H1 (cell line): Measurements from ENCODE around the gene SEC14L5. TPM values are rescaled to one million over a fixed set of nuclear protein-coding genes. Genes with fewer than 3 reads are reported as not detected.

ENCODE experiments used
- CTCF ChIA-PET: fragments of 300-600 bp; sonication (Branson Sonifier 250); formaldehyde crosslinking; loops from one replicate; lab custom pipeline; 2021; ENCODE audit not compliant: partially characterized antibody; lab: Charles Lee
- POLR2A ChIA-PET: fragments of 300-600 bp; sonication (Branson Sonifier 250); formaldehyde crosslinking; loops from one replicate; lab custom pipeline; 2021; ENCODE audit warnings: inconsistent platforms; ENCODE audit not compliant: partially characterized antibody; lab: Charles Lee
- DNase-seq, 2 experiments: peaks; one replicate each; pipeline versions ENCODE4 v3.0.0 to v3.0.0-alpha.2; 2010 to 2022; ENCODE audit warnings: low spot score in 2 of 2, low read depth in 1 of 2, mixed read lengths in 1 of 2
- FAIRE-seq: peaks from 2 replicates; lab custom pipeline; 2011; peaks lifted over from hg19 to GRCh38; lab: Jason Lieb, UNC
- H2AFZ ChIP-seq: 2 replicates; pipeline ENCODE4 v1.8.1; 2012; ENCODE audit warnings: low read length, inconsistent platforms
- H2AK5ac ChIP-seq: 2 replicates; pipeline ENCODE4 v1.6.1; 2013; ENCODE audit warnings: low read depth, low read length
- H2BK120ac ChIP-seq: replicated peaks from 2 replicates; pipeline ENCODE3; 2013; ENCODE audit warnings: low read depth, low read length, inconsistent platforms
- H2BK12ac ChIP-seq: 2 replicates; pipeline ENCODE4 v1.6.1; 2013; ENCODE audit warnings: low read depth, low read length
- H2BK15ac ChIP-seq: 2 replicates; pipeline ENCODE4 v1.6.1; 2013; ENCODE audit warnings: low read length
- H2BK20ac ChIP-seq: 2 replicates; pipeline ENCODE4 v1.6.1; 2013; ENCODE audit warnings: low read length
- H2BK5ac ChIP-seq: 2 replicates; pipeline ENCODE4 v1.6.1; 2013; ENCODE audit warnings: low read depth, low read length
- H3K14ac ChIP-seq: 2 replicates; pipeline ENCODE4 v1.6.1; 2013; ENCODE audit warnings: inconsistent platforms; ENCODE audit not compliant: insufficient read length
- H3K18ac ChIP-seq: 2 replicates; pipeline ENCODE4 v1.6.1; 2013; ENCODE audit warnings: low read length; ENCODE audit errors: extremely low read depth
- H3K23ac ChIP-seq: 2 replicates; pipeline ENCODE4 v1.6.1; 2013; ENCODE audit warnings: inconsistent platforms; ENCODE audit not compliant: insufficient read length
- H3K23me2 ChIP-seq: 2 replicates; pipeline ENCODE4 v1.6.1; 2013; ENCODE audit warnings: low read depth, low read length
- H3K27ac ChIP-seq: 2 replicates; pipeline ENCODE4 v1.6.1; 2011; ENCODE audit warnings: low read depth, low read length, inconsistent platforms
- H3K27me3 ChIP-seq, 4 experiments: replicated peaks in 1 of 4; 1 replicate in 1 of 4; 2 replicates in 3 of 4; pipeline versions ENCODE4 v1.6.1 to v1.8.1; 2011 to 2013; ENCODE audit warnings: low read length in 3 of 4, mild to moderate bottlenecking in 3 of 4, inconsistent platforms in 2 of 4, mixed read lengths in 2 of 4, moderate library complexity in 1 of 4; ENCODE audit not compliant: control insufficient read depth in 3 of 4, insufficient read depth in 3 of 4; ENCODE audit errors: extremely low read depth in 1 of 4
- H3K36me3 ChIP-seq, 4 experiments: 2 replicates each; pipeline versions ENCODE4 v1.6.1 to v1.8.1; 2011 to 2013; ENCODE audit warnings: mild to moderate bottlenecking in 4 of 4, low read length in 3 of 4, moderate library complexity in 2 of 4, control low read depth in 1 of 4, inconsistent platforms in 1 of 4; ENCODE audit not compliant: insufficient read depth in 4 of 4, control insufficient read depth in 2 of 4
- H3K4ac ChIP-seq: replicated peaks from 2 replicates; pipeline ENCODE3; 2013; ENCODE audit warnings: low read length, low read depth, mixed read lengths, inconsistent platforms; ENCODE audit not compliant: insufficient read length
- H3K4me1 ChIP-seq, 4 experiments: replicated peaks in 1 of 4; 1 replicate in 1 of 4; 2 replicates in 3 of 4; pipeline versions ENCODE4 v1.6.1 to v1.8.1; 2011 to 2013; ENCODE audit warnings: low read length in 3 of 4, inconsistent platforms in 2 of 4, mixed read lengths in 1 of 4; ENCODE audit not compliant: insufficient read depth in 4 of 4, control insufficient read depth in 3 of 4
- H3K4me2 ChIP-seq, 2 experiments: 2 replicates each; pipeline versions ENCODE4 v1.6.1 to v1.8.1; 2011 to 2013; ENCODE audit warnings: low read depth in 2 of 2, low read length in 2 of 2, control low read depth in 1 of 2, inconsistent platforms in 1 of 2, mild to moderate bottlenecking in 1 of 2; ENCODE audit not compliant: insufficient read depth in 1 of 2
- H3K4me3 ChIP-seq, 4 experiments: fragments of 200-600, 300-600 bp in 1 of 4; sonication (generic), shearing (Covaris generic), sonication (Bioruptor Twin) in 1 of 4; 2 replicates each; pipeline versions ENCODE4 v1.5.1 to v1.8.1; 2011 to 2016; ENCODE audit warnings: low read length in 4 of 4, low read depth in 3 of 4, control low read depth in 2 of 4, inconsistent platforms in 2 of 4, mild to moderate bottlenecking in 2 of 4, mixed read lengths in 1 of 4, moderate library complexity in 1 of 4; ENCODE audit not compliant: insufficient read depth in 2 of 4; ENCODE audit errors: extremely low read depth in 1 of 4
- H3K56ac ChIP-seq: replicated peaks from 2 replicates; pipeline ENCODE3; 2013; ENCODE audit warnings: low read depth, mild to moderate bottlenecking, mixed read lengths, low read length, inconsistent platforms; ENCODE audit not compliant: insufficient read length
- H3K79me1 ChIP-seq: 2 replicates; pipeline ENCODE4 v1.6.1; 2013; ENCODE audit warnings: low read depth, low read length, control low read depth
- H3K79me2 ChIP-seq, 2 experiments: 2 replicates each; pipeline versions ENCODE4 v1.6.1 to v1.8.1; 2012 to 2013; ENCODE audit warnings: low read length in 2 of 2, mild to moderate bottlenecking in 2 of 2, inconsistent platforms in 1 of 2; ENCODE audit not compliant: insufficient read depth in 2 of 2, control insufficient read depth in 1 of 2
- H3K9ac ChIP-seq, 4 experiments: replicated peaks in 1 of 4; 1 replicate in 1 of 4; 2 replicates in 3 of 4; pipeline versions ENCODE4 v1.6.1 to v1.8.1; 2011 to 2013; ENCODE audit warnings: low read depth in 3 of 4, low read length in 3 of 4, control low read depth in 2 of 4, mild to moderate bottlenecking in 2 of 4, moderate library complexity in 2 of 4, inconsistent platforms in 1 of 4; ENCODE audit errors: extremely low read depth in 1 of 4
- H3K9me3 ChIP-seq, 2 experiments: 2 replicates each; pipeline versions ENCODE4 v1.6.1 to v1.8.1; 2012 to 2013; ENCODE audit warnings: mild to moderate bottlenecking in 2 of 2, moderate library complexity in 2 of 2, control low read depth in 1 of 2, inconsistent platforms in 1 of 2, low read depth in 1 of 2, low read length in 1 of 2, mixed read lengths in 1 of 2; ENCODE audit not compliant: insufficient read depth in 2 of 2
- H4K20me1 ChIP-seq, 2 experiments: replicated peaks in 1 of 2; 2 replicates each; pipeline versions ENCODE3 to v1.8.1; 2011 to 2013; ENCODE audit warnings: inconsistent platforms in 2 of 2, low read length in 2 of 2, mild to moderate bottlenecking in 1 of 2; ENCODE audit not compliant: insufficient read depth in 2 of 2, control insufficient read depth in 1 of 2
- H4K5ac ChIP-seq: 2 replicates; pipeline ENCODE4 v1.6.1; 2013; ENCODE audit warnings: low read length, low read depth, mixed read lengths, inconsistent platforms; ENCODE audit not compliant: insufficient read length
- H4K8ac ChIP-seq: 2 replicates; pipeline ENCODE4 v1.8.0; 2013; ENCODE audit warnings: mild to moderate bottlenecking, moderate library complexity, low read length, inconsistent platforms; ENCODE audit not compliant: insufficient read depth; ENCODE audit errors: extremely low read depth
- H4K91ac ChIP-seq: replicated peaks from 2 replicates; pipeline ENCODE3; 2013; ENCODE audit warnings: low read length, mixed read lengths, inconsistent platforms; ENCODE audit not compliant: insufficient read length
- KDM4A ChIP-seq: IDR thresholded peaks from one replicate; pipeline ENCODE4 v1.7.1; 2012; ENCODE audit warnings: low read depth, mild to moderate bottlenecking, moderate library complexity, low read length, inconsistent platforms; ENCODE audit not compliant: severe bottlenecking
- WGBS, 2 experiments: shearing (Covaris generic) in 1 of 2; methylation state at CpG; one replicate each; pipeline versions ENCODE4 v1.1.6 to v1.1.7; 2013 to 2015; ENCODE audit warnings: low lambda C conversion rate in 2 of 2, mixed read lengths in 2 of 2, inconsistent platforms in 1 of 2, low coverage in 1 of 2, missing lambda C conversion rate in 1 of 2; ENCODE audit not compliant: insufficient replicate concordance in 2 of 2, insufficient coverage in 1 of 2, insufficient read length in 1 of 2; ENCODE audit errors: extremely low coverage in 1 of 2, missing lambda C conversion rate in 1 of 2; 5-methylcytosine and 5-hydroxymethylcytosine counted together
- polyA plus RNA-seq, 7 experiments: library from polyadenylated mRNA; depleted of rRNA in 3 of 7; stranded (reverse) in 5 of 7; unstranded in 2 of 7; fragments of >200 nt in 5 of 7; fragments of 200-250 nt in 2 of 7; gene quantifications; 1 replicate in 5 of 7; 2 replicates in 1 of 7; 4 replicates in 1 of 7; pipeline versions ENCODE4 v1.2.1 to v1.2.3, GENCODE V29; 2011 to 2013; ENCODE audit warnings: missing spikeins in 2 of 7, mixed read lengths in 2 of 7
- total RNA-seq: library from RNA; stranded (reverse); fragmentation: NEBNext Ultra II Directional; extraction: Animal tissue kit (Norgen Biotek cat#: 25700); gene quantifications from 2 replicates; pipeline ENCODE4 v1.2.1, GENCODE V29; 2021
- TF ChIP-seq, protein P1 (sequence below): IDR thresholded peaks from 2 replicates; pipeline ENCODE4 v1.6.1; 2011; ENCODE audit warnings: low read length, improper control_type of control experiment

Gene SEC14L5
- total and polyA plus RNA-seq, 2 of the 8 experiments (the other 6 are each of a cell fraction or from before 2014, with no cell fraction given): 1.9 to 3.0 TPM

DNA sequence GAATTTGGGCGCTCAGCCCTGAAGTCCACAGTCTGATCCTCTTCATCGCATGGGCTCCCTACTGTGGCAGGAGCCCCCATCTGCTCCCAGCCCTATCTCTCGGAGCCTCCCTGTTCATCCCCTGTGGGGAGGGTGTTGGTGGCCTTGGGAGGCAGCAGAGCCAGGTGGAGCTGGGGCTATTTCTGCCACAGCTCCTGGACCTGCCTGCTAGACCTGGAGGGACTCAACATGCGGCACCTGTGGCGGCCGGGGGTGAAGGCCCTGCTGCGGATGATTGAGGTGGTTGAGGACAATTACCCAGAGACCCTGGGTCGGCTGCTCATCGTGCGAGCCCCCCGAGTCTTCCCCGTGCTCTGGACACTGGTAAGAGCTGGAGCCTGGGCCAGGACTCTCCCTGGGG lies 45.1 kb downstream of the SEC14L5 start:
- H4K20me1 ChIP-seq: no peaks in the 10 kb centered on the region
- H2BK120ac ChIP-seq: no peak overlapping the region
- WGBS, 2 experiments: 86% methylated on average over 12 of the region's 12 CpGs; no CpG with 5 or more reads in 1 of the 2 experiments
- no peak overlapping the region for H4K8ac ChIP-seq
- H3K23ac ChIP-seq: no peak overlapping the region
- no peaks in the 10 kb centered on the region for H3K36me3 ChIP-seq
- H2AK5ac ChIP-seq: no peak overlapping the region
- POLR2A ChIA-PET: interaction anchor here (0.8 to 1.0 kb wide), 2 partner anchors 18 to 47 kb away, joined by 3 read pairs; no protein-coding TSS in a partner anchor
- no peaks in the 10 kb centered on the region for H3K9me3 ChIP-seq
- H4K91ac ChIP-seq: no peak overlapping the region
- no peak overlapping the region for H3K14ac ChIP-seq
- H2BK5ac ChIP-seq: no peak overlapping the region
- no peak overlapping the region for H3K9ac ChIP-seq
- DNase-seq: no peak
- no peaks in the 10 kb centered on the region for H3K79me2 ChIP-seq
- no peak overlapping the region for H2BK12ac ChIP-seq
- H3K27ac ChIP-seq: no peak overlapping the region
- H3K4ac ChIP-seq: no peak overlapping the region
- FAIRE-seq: no peak
- H2BK20ac ChIP-seq: no peak overlapping the region
- CTCF ChIA-PET: interaction anchor here (0.8 to 3.4 kb wide), 5 partner anchors 21 to 82 kb away, joined by 3 to 10 read pairs (median 4); no protein-coding TSS in a partner anchor
- H3K18ac ChIP-seq: no peak overlapping the region
- H3K4me3 ChIP-seq: no peak overlapping the region
- H4K5ac ChIP-seq: no peak overlapping the region
- no peak overlapping the region for H2AFZ ChIP-seq
- TF ChIP-seq, protein P1, sequence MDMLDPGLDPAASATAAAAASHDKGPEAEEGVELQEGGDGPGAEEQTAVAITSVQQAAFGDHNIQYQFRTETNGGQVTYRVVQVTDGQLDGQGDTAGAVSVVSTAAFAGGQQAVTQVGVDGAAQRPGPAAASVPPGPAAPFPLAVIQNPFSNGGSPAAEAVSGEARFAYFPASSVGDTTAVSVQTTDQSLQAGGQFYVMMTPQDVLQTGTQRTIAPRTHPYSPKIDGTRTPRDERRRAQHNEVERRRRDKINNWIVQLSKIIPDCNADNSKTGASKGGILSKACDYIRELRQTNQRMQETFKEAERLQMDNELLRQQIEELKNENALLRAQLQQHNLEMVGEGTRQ: no peak
- no peak for TF ChIP-seq KDM4A
- H3K27me3 ChIP-seq: no peaks in the 10 kb centered on the region
- no peak overlapping the region for H2BK15ac ChIP-seq
- H3K56ac ChIP-seq: no peak overlapping the region
- H3K23me2 ChIP-seq: no peaks in the 10 kb centered on the region
- no peaks in the 10 kb centered on the region; the same call in 1 of the 2 replicates for H3K79me1 ChIP-seq
- no peak overlapping the region for H3K4me2 ChIP-seq
- H3K4me1 ChIP-seq: no peaks in the 10 kb centered on the region
